ENCODE data around the gene NAXD.
"Not testable (repeated sequence)": the region's sequence is repeated elsewhere in the genome, so short reads cannot be mapped to it uniquely, and the experiment has no call there.

The NAXD gene

GRCh38 chr13:110597041-110597689 lies 18.2 kb upstream of the NAXD start:
- DNase-seq, result no peak

- no peak for DNase-seq
Measured at GRCh38 chr13:110600261-110600819, 15.0 kb upstream of the NAXD start.

DNA sequence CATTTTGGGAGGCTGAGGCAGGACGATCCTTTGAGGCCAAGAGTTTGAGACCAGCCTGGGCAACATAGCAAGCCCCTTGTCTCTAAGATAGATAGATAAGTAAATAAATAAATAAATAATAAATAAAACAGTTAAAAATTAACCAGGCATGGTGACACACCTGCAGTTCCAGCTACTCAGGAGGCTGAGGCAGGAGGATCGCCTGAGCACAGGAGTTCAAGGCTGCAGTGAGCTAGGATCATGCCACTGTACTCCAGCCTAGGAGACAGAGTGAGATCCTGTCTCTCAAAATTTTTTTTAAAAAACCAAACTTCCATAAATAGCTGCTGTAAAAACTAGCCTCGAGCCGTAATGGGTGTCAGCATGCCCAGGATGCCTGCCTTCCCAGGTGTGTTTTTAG lies 14.4 kb upstream of the NAXD start:
- no peak for DNase-seq

DNA sequence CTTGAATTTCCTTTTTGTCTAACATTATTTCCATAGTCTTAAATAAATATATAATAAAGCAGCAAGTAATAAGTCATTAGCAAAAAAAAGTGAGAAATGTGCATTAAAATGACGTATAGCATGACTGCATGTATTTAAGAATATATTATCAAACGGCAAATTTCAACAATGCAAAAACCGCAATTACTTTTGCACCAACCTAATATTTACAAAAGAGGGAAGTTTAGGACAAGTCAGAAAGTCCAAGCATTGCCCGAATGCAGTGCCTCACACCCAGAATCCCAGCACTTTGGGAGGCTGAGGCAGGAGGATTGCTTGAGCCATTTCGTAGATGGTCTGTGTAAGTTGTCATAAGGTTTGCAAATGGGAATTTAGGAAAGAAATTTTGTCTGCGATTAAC lies 10.2 kb upstream of the NAXD start:
- no peak for DNase-seq

GRCh38 chr13:110606281-110606680 lies 9.1 kb upstream of the NAXD start:
- not testable (repeated sequence) for DNase-seq

DNA sequence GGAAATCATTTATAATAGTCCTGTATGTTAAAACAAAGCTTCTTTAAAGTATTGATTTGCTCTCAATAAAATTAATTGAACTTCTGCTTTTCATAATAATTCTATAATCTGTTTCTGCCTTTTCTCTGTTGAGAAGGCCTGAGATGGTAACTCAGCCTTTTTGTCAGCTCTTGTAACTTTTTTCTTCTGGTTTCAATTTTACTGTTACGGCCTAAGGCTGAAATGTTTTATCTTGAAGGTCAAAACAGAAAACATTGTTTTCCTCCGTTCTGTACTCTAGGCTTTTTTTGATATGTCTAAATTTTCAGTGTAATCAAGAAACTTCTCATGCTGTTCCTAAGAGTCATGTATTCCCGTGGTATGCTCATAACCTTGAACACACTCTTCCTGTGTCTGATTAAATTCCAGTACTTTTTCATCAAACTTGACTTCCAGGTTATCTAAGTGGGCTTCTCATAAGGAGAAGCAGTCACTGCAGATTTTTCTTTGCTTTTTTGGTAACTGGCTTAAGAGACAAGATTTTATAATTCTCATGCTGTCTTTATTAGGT lies 7.6 kb upstream of the NAXD start:
- DNase-seq, result no peak

GRCh38 chr13:110610955-110611595 lies 4.3 kb upstream of the NAXD start:
- DNase-seq, result no peak

- DNase-seq, result no peak
Measured at GRCh38 chr13:110615005-110615321, 382 bp upstream of the NAXD start.

DNA sequence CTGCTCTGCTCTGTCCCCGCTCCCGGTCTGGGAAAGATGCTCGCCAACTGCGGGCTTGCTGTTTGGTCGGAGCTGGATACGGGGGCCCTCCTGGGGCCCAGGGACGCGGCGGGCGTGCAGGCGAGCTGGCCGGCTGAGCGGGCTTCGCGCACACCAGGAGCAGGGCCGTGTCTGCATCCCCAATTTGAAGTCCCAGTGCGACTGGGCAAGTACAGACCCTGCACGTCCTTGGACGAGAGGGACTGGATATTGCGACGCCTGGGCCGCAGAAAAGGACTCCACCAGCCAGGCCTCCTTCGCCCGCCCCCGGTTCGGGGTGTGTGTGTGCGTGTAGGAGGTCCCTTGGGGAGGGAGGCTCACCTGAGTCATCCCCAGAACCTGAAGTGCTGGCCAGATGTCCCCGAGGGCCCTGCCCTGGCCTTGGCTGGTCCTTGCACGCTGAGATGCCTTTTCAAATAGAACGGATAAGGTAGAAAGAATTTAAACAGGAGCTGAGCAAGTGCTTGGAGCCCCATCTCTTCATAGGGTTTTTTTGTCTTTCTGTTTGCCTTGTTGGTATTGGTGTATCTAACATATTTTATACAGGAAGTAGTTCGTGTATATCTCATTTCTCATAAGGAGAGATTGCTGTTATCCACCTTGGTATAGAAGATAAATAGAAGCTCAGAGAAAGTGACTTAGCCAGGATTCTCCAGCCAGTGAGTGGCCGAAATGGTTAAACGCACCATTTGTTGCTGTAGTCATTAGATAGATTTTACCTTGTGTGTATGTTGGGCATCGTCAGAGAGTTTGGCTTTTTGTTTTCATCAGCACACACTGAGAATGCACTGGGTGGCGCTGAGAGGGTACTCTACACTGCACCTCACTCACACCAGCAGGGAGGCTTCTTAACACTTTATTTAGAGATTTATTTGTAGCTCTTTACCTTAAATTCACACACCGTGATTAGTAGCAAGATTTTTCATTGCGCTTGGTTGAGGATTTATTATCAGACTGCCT lies 1.1 kb downstream of the NAXD start:
- no peak for DNase-seq

- no peak for DNase-seq
Measured at GRCh38 chr13:110617321-110618072, 2.2 kb downstream of the NAXD start.

DNA sequence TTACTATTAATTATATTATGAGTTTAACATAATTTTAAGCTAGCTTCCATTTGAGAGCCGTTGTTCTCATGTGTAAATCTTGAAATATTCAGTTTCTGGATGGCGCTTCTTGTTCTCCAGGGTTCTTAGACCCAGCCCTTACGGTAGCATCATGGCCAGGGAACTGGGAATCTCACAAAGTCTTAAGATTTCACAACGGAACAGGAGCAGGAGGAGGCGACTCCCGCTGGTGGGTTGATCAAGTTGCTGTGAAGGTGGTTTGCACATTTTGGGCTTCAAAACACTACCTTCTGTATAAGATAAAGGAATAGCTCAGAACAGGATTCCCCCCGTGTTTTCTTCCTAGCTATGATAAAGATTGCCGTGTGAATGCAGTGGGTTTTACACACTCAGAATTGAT lies 2.8 kb downstream of the NAXD start:
- DNase-seq, result no peak

GRCh38 chr13:110618780-110619179 lies 3.4 kb downstream of the NAXD start:
- DNase-seq, result no peak

- no peak for DNase-seq
Measured at GRCh38 chr13:110620596-110620995, 5.3 kb downstream of the NAXD start.

DNA sequence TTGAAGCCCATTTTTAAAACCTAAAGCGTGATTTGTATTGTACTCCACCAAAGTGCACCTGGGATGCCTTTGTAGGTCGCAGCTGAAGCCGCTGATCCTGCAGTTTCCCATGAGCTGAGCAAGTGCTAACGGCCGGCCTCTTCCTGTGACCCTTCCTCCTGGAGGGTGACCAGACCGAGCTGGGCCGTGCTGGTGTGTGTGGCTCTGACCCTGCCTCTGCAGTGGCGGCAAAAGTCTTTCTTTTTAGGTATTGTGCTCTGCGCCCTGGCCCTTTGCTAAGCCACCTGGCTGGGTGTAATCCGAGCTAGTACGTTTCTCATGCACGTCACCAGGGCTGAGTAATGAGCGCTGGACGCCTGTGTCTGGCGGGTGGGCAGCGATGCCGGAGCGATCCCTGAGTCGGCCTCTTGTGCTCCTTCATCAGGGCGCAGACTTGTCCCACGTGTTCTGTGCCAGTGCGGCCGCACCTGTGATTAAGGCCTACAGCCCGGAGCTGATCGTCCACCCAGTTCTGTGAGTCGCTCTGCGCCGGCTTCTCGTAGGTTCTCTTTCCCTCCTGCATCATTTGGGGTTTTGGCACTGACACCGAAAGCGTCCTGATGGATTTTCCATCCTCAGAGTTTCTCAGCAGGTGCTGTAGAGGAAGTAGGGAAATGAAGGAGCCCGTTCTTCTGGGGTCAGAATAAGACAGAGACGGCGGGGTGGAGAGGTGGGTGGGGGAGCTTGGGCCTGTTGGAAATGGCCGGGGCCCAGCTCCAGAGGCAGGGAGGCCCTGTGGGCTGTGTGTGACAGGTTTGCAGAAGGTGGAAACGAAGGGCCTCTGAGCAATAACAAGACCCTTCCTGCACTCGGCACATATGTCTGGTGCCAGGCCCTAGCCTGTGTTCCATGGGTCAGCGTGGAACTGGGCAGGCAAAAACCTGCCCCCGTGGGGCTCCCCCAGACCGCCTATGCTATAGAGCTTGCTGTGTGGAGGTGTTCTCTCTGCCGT lies 9.7 kb downstream of the NAXD start:
- no peak for DNase-seq

GRCh38 chr13:110625771-110626321 lies 10.5 kb downstream of the NAXD start:
- DNase-seq, result no peak

DNA sequence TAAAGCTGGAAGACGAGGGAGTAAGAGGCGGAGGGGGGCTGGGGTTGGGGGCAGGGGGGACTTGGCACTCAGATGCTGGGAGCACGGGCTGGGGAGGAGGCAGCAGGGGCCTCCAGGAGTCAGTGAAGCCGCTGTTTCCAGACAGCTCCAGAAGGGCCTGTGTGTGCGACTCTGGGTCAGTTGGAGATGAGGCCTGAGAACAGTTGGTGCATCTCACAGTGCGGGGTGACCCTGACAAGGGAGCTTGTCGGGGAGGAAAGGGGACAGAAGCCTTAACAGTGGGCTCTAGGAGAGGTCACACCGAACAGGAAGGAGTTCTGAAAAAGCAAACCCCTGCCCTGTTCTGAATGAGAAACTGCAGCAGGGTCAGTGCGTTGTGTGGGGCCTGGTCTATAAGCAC lies 11.2 kb downstream of the NAXD start:
- DNase-seq, result no peak

- DNase-seq, result no peak
Measured at GRCh38 chr13:110627351-110627750, 12.0 kb downstream of the NAXD start.

GRCh38 chr13:110627761-110628476 lies 12.6 kb downstream of the NAXD start:
- no peak for DNase-seq

GRCh38 chr13:110628477-110628793 lies 13.1 kb downstream of the NAXD start:
- DNase-seq, result no peak

Measured in cerebellar nuclear complex (tissue), 1 donor.